Thyroid gland (tissue), 4 donors: ENCODE measurements around the gene ACP2. TPM values are rescaled to one million over a fixed set of nuclear protein-coding genes. Genes with fewer than 3 reads are reported as not detected.

Experiments
- DNase-seq, 2 donors: peaks; one replicate each; pipeline ENCODE4 v3.0.0-alpha.2; 2019
- H3K27ac ChIP-seq, 3 donors: fragments of 200-600 bp; sonication (generic); 1 replicate in 2 of 3; 2 replicates in 1 of 3; pipeline ENCODE4 v1.5.1; 2016 to 2019; ENCODE audit warnings: mild to moderate bottlenecking in 1 of 3, moderate library complexity in 1 of 3
- H3K27me3 ChIP-seq: fragments of 200-600 bp; sonication (generic); one replicate; pipeline ENCODE4 v1.5.1; 2019
- H3K36me3 ChIP-seq, 2 donors: fragments of 200-600 bp; sonication (generic); one replicate each; pipeline ENCODE4 v1.5.1; 2016 to 2019
- H3K4me1 ChIP-seq, 2 donors: fragments of 200-600 bp; sonication (generic); one replicate each; pipeline ENCODE4 v1.5.1; 2017 to 2019
- H3K4me3 ChIP-seq, 3 donors: fragments of 200-600 bp; sonication (generic); replicated peaks in 1 of 3; 1 replicate in 2 of 3; 2 replicates in 1 of 3; pipeline ENCODE4 v1.5.1; 2016; ENCODE audit warnings: mild to moderate bottlenecking in 1 of 3
- H3K9me3 ChIP-seq: fragments of 200-600 bp; sonication (generic); one replicate; pipeline ENCODE4 v1.5.1; 2017
- POLR2A ChIP-seq, 2 donors: fragments of 450-650 bp; IDR thresholded peaks; one replicate each; pipeline ENCODE4 v1.6.1; 2017; ENCODE audit warnings: antibody characterized with exemption in 2 of 2, mild to moderate bottlenecking in 2 of 2, moderate library complexity in 1 of 2
- WGBS, 2 donors: methylation state at CpG; one replicate each; pipeline ENCODE4 v1.1.5; 2017; 5-methylcytosine and 5-hydroxymethylcytosine counted together
- intact Hi-C: fragments of 100-400 bp; cut with DNase I; formaldehyde crosslinking; loops from one replicate; pipeline ENCODE4 v1.15.1; 2023
- total RNA-seq, 4 donors: library from RNA; depleted of rRNA; stranded (reverse); fragments of >200 nt; gene quantifications; one replicate each; pipeline ENCODE4 v1.2.3, GENCODE V29; 2016
- TF ChIP-seq, protein P1 (sequence below), 6 experiments: fragments of 200-600 bp in 3 of 6; fragments of 450-650 bp in 3 of 6; sonication (generic) in 3 of 6; IDR thresholded peaks; one replicate each; pipeline ENCODE4 v1.5.1; 2016 to 2019; ENCODE audit warnings: antibody characterized with exemption in 6 of 6, mild to moderate bottlenecking in 2 of 6, inconsistent platforms in 1 of 6, moderate library complexity in 1 of 6

The ACP2 gene
- total RNA-seq, 4 donors from 2014 or later: 32.4 to 98.5 (median 73.3) TPM

DNA sequence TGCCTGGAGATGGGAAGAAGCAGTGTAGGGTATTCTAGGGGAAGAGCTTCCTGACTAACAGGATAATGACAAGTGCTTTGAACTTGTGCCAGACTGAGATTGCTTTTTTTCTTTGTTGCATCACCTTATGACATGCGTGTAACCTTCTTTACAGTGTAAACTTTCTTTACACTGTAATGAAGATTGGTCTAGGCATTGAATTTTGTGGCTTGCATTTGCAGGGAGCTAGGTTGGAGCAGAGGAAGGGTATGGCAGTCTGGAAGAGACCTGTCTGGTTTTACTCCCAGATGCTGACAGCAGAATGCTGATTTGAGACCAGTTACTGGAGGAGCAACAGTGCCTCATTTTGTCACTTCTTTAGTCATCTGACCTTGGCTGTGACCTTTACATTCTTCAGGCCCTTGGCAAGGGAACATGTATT, 28.2 kb downstream of the ACP2 start:
- H3K36me3 ChIP-seq: no peaks in the 10 kb centered on the region
- H3K27me3 ChIP-seq: no peaks in the 10 kb centered on the region
- intact Hi-C loops: no loop called here
- no peak overlapping the region for H3K27ac ChIP-seq
- peaks cover 16% of the 10 kb centered on the region in 2 donors for H3K4me1 ChIP-seq
- no peak for DNase-seq
- no peaks in the 10 kb centered on the region for H3K9me3 ChIP-seq
- no peak for TF ChIP-seq POLR2A (IDR thresholded peaks at IDR 0.05)
- TF ChIP-seq, protein P1, sequence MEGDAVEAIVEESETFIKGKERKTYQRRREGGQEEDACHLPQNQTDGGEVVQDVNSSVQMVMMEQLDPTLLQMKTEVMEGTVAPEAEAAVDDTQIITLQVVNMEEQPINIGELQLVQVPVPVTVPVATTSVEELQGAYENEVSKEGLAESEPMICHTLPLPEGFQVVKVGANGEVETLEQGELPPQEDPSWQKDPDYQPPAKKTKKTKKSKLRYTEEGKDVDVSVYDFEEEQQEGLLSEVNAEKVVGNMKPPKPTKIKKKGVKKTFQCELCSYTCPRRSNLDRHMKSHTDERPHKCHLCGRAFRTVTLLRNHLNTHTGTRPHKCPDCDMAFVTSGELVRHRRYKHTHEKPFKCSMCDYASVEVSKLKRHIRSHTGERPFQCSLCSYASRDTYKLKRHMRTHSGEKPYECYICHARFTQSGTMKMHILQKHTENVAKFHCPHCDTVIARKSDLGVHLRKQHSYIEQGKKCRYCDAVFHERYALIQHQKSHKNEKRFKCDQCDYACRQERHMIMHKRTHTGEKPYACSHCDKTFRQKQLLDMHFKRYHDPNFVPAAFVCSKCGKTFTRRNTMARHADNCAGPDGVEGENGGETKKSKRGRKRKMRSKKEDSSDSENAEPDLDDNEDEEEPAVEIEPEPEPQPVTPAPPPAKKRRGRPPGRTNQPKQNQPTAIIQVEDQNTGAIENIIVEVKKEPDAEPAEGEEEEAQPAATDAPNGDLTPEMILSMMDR (IDR thresholded peaks at IDR 0.05): no peak
- no peak overlapping the region for H3K4me3 ChIP-seq
- 81 to 83% methylated on average over 1 of the region's 1 CpG for WGBS, 2 donors

- Histone ChIP-seq H3K27me3 (no peaks in the 10 kb centered on the region), H3K27ac (peak overlapping the region; percentile 57 to 93 (median 81)), H3K4me1 (peaks cover 17 to 18% of the 10 kb centered on the region in 2 donors), H3K4me3 (peak overlapping the region in 1 of 3 donors; percentile 52), H3K36me3 (no peaks in the 10 kb centered on the region), H3K9me3 (no peaks in the 10 kb centered on the region)
- TF ChIP-seq, protein P1 (IDR thresholded peaks at IDR 0.05): no peak
- TF ChIP-seq POLR2A (IDR thresholded peaks at IDR 0.05): no peak
- peak; percentile 67 to 76 for DNase-seq
- intact Hi-C loops: no loop called here
- WGBS, 2 donors: 17 to 18% methylated on average over 12 of the region's 12 CpGs
These were observed 32.4 kb downstream of the ACP2 start for GRCh38 chr11:47216121-47216798.

- H3K27ac ChIP-seq: peak overlapping the region; percentile 72 to 93 (median 81)
- WGBS, 2 donors: 21 to 25% methylated on average over 14 to 15 of the region's 15 CpGs
- H3K27me3 ChIP-seq: no peaks in the 10 kb centered on the region
- no peaks in the 10 kb centered on the region for H3K36me3 ChIP-seq
- peak overlapping the region in 2 of 3 donors; percentile 1 to 52 for H3K4me3 ChIP-seq
- intact Hi-C loops: no loop called here
- H3K9me3 ChIP-seq: no peaks in the 10 kb centered on the region
- DNase-seq: no peak
- H3K4me1 ChIP-seq: peaks cover 17 to 18% of the 10 kb centered on the region in 2 donors
- TF ChIP-seq POLR2A (IDR thresholded peaks at IDR 0.05): no peak
- TF ChIP-seq, protein P1 (IDR thresholded peaks at IDR 0.05): no peak
These were observed 33.2 kb downstream of the ACP2 start for GRCh38 chr11:47215366-47215910.

GRCh38 chr11:47213950-47214565, 34.6 kb downstream of the ACP2 start:
- intact Hi-C loops: loop anchor here (5.0 kb wide), 1 partner anchor 37 kb away; the partner anchor contains the start of gene ARFGAP2
- no peaks in the 10 kb centered on the region for H3K9me3 ChIP-seq
- 5 to 7% methylated on average over 18 to 20 of the region's 20 CpGs for WGBS, 2 donors

More at GRCh38 chr11:47213950-47214565, 34.6 kb downstream of the ACP2 start:
- Histone ChIP-seq H3K36me3 (no peaks in the 10 kb centered on the region), H3K4me3 (peak overlapping the region; percentile 8 to 81 (median 52)), H3K27me3 (no peaks in the 10 kb centered on the region), H3K27ac (peak overlapping the region; percentile 84 to 97 (median 93)), H3K4me1 (peaks cover 17 to 18% of the 10 kb centered on the region in 2 donors)
- peak; percentile 96 for DNase-seq
- TF ChIP-seq, protein P1 (IDR thresholded peaks at IDR 0.05): no peak
- peak in 1 of 2 donors; percentile 69 for TF ChIP-seq POLR2A (IDR thresholded peaks at IDR 0.05)
